GM13977 (cell line): Measurements from ENCODE around the gene CCNG2.
"Not testable (repeated sequence)": the region's sequence is repeated elsewhere in the genome, so short reads cannot be mapped to it uniquely, and the experiment has no call there.

Experiments
- DNase-seq: peaks from one replicate; pipeline ENCODE4 v3.0.0; 2012; ENCODE audit warnings: low spot score
- in situ Hi-C: fragments of 300-500 bp; cut with MboI; formaldehyde crosslinking; loops from one replicate; pipeline ENCODE4 v1.12.0; 2022; ENCODE audit warnings: low sequenced_read_pairs, low pct_unique_long_range_greater_than_20kb, mixed read lengths, inconsistent platforms; ENCODE audit not compliant: unreplicated experiment
- TF ChIP-seq, protein P1 (sequence below): IDR thresholded peaks from 2 replicates; pipeline ENCODE4 v1.5.1; 2012; ENCODE audit warnings: mild to moderate bottlenecking, control low read depth; ENCODE audit not compliant: insufficient read depth; ENCODE audit errors: extremely low read depth, missing control alignments

CCNG2 gene

DNA sequence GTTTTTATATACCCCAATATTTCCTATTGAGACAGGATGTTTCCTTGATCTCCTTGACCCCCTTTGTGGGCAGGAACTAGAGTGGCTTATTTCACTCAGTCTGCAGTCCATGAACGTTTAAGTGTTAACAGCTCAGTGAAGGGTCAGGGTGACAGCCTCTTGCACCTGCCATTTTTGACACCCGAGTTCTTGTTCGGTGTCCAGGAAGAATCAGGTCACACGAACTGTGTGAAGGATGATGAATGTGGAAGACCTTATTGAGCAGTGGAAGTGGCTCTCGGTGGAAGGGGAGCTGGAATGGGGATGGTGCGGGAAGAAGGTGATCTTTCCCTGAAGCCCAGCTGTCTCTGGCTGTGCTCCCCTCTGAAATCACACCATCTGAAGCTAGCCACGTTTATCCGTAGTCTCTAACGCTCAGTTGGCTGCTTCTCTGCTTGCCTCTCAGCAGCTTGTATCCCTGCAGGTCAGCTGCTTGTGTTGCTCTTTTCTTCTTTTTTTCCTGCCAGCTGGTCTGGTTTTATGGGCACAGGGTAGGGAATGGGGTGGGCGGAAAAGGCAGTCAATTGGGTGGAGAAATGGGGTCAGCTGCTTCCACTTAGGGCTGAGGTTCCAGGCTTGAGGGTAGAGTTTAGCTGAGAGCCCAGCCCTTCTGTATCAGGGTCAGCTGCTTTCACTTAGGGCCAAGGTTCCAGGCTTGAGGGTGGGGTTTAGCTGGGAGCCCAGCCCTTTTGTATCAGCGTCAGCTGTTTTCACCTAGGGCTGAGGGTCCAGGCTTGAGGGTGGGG, 29.0 kb upstream of the CCNG2 start:
- TF ChIP-seq, protein P1, sequence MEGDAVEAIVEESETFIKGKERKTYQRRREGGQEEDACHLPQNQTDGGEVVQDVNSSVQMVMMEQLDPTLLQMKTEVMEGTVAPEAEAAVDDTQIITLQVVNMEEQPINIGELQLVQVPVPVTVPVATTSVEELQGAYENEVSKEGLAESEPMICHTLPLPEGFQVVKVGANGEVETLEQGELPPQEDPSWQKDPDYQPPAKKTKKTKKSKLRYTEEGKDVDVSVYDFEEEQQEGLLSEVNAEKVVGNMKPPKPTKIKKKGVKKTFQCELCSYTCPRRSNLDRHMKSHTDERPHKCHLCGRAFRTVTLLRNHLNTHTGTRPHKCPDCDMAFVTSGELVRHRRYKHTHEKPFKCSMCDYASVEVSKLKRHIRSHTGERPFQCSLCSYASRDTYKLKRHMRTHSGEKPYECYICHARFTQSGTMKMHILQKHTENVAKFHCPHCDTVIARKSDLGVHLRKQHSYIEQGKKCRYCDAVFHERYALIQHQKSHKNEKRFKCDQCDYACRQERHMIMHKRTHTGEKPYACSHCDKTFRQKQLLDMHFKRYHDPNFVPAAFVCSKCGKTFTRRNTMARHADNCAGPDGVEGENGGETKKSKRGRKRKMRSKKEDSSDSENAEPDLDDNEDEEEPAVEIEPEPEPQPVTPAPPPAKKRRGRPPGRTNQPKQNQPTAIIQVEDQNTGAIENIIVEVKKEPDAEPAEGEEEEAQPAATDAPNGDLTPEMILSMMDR = no peak
- DNase-seq = no peak
- in situ Hi-C loops = no loop called here

DNA sequence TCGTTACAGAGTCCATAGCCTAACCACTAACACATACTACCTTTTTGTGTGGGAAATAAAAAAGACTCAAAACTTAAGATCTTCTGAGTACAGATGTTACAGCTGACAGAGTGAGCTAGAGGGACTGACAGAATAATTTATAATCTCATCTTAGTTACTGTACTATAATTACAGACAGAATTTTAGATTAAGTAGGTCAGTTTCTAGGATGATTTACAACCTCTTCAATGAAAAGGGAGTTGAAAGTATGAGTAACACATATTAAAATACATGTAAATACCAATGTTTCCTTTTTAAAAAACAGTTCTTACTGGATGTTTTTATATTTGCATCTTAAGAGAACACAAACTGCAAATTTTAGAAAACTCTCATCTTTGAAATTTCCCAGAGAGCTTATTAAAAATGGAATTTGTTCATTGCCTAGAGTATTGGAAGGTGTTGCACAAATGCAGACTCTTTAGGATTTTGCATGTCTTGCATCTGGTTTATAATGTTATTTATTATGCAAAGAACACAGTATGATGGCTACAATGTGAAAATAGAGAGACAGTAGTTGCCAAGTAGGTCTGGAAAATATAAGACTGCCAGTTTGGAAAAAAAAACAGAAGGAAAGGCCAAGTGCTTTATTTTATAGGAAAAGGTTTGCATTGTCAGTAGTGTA, 24.2 kb upstream of the CCNG2 start:
- TF ChIP-seq, protein P1 = no peak
- in situ Hi-C loops = no loop called here
- DNase-seq = no peak

DNA sequence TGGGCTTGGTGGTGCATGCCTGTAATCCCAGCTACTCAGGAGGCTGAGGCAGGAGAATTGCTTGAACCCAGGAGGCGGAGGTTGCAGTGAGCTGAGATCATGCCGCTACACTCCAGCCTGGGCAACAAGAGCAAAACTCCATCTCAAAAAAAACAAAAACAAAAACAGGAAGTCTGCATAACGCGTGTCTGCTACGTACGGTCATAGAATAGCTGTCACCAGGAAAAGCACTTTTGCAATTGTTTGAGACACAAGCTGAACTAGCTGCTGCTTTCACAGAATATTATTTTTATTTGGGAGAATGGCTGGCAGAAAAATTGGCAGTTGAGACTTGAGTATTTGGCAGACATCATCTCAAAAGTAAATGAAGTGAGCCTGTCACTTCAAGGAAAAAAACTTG, 19.6 kb upstream of the CCNG2 start:
- in situ Hi-C loops, DNase-seq: not testable (repeated sequence)

- DNase-seq = no peak
- in situ Hi-C loops = no loop called here
- TF ChIP-seq, protein P1 = no peak
Observed at GRCh38 chr4:77141964-77142645, 14.9 kb upstream of the CCNG2 start.

GRCh38 chr4:77142646-77143028, 14.4 kb upstream of the CCNG2 start:
- in situ Hi-C loops = no loop called here
- TF ChIP-seq, protein P1 = no peak
- no peak for DNase-seq

GRCh38 chr4:77143091-77143490, 13.9 kb upstream of the CCNG2 start:
- TF ChIP-seq, protein P1 = no peak
- DNase-seq = no peak
- in situ Hi-C loops = no loop called here

GRCh38 chr4:77145842-77146185, 11.2 kb upstream of the CCNG2 start:
- TF ChIP-seq, protein P1 = no peak
- no peak for DNase-seq
- in situ Hi-C loops = no loop called here
